HG03571 (cell line): ENCODE data around the gene HACD4.
"Not testable (repeated sequence)": the region's sequence is repeated elsewhere in the genome, so short reads cannot be mapped to it uniquely, and the experiment has no call there.

Source experiments
- ATAC-seq: cut with Tn5 transposase; IDR thresholded peaks from one replicate; pipeline ENCODE4 v1.9.1; 2021; ENCODE audit not compliant: unreplicated experiment

The HACD4 gene

GRCh38 chr9:21016701-21017491, 14.5 kb downstream of the HACD4 start:
- ATAC-seq = no peak

DNA sequence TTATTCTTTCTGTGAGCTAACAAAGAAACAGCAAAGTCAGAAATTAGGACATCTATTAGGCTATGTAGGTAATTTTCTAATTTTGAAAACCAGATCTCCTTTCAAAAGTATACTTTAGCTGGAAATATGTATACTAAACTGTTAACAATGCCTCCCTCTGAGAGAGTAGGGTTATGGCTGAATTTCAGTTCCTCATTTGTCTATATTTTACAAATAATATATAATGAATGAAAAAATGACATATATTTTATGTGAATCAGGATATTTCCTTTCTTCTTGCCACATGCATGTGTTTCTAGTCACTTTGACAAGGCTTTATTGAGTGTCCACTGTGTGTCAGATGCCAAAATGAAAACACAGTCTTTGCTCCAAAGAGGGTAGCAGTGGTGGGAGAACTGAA, 15.4 kb downstream of the HACD4 start:
- no peak for ATAC-seq

- no peak for ATAC-seq
Observed at GRCh38 chr9:21015129-21015815, 16.2 kb downstream of the HACD4 start.

DNA sequence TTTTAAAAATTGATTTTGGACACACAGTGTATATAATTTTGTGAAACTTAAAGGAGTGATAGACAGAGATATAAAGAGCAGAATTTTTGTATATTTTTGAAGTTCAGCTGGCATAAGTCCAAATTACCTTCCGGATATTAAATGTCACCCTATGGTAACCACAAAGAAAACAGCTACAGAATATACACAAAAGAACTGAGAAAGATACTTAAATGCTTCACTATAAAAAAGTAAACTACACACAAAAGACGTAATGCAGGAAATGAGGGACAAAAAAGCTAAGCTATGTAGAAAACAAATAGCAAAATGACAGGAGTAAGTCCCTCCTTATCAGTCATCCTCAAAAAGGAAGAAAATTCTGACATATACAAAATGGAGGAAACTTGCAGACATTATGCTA, 29.4 kb downstream of the HACD4 start:
- no peak for ATAC-seq

DNA sequence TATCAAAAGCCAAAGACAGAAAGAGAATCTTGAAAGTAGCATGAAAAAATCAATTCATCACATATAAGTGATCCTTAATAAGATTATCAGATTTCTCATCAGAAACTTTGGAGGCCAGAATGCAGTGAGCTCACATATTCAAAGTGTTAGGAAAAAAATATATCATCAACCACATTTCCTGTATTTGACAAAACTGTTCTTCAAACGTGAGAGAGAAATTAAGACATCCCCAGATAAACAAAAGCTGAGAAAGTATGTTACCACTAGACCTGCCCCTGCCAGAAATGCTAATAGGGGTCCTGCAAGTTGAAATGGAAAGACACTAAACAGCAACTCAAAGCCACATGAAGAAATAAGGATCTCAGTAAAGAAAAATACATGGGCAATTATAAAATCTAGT, 29.9 kb downstream of the HACD4 start:
- no peak for ATAC-seq

DNA sequence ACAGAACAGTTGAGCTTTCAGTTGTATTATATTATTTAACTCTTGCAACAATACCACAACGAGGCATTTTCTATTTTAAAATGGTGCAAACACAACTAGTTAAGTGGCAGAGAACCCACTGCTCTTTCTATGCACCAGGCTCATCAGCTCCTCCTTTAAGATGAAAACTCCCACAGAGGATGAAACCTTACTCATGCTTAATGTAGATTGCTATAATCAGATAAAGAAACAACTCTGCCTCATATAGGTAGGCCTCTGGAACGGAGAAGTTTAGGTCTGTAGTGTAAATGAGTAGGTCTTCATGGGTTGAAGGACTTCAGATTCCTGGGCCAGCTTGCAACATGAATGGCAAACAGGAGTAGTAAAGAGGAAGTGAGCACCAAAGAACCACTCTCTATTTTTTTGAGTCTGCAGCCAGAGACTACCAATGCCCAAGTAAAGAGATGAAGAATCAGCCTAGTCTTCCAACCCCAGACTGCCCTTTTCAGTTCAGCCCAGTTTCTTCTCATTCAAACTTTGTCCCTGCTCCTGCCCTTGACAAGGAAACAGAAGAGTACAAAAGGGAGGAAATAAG, 33.9 kb downstream of the HACD4 start:
- ATAC-seq = no peak

DNA sequence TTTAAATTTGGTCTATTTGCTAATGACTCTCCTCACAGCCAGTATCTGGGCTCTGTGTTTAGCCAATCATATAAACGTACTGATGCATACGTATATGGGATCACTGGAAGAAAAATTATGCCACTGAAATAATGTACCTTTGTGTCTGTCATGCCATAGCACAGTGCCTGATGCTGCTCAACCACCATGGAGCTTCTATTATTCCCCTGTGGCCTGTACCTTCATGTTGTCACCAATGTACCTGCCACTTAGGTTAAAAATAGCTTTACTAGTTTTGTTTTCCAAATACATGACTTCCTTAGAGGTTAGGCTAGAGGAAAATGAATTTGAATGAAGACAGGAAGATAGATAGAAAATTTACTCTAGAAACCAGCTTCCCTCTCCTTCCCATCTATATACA, 34.6 kb downstream of the HACD4 start:
- no peak for ATAC-seq

DNA sequence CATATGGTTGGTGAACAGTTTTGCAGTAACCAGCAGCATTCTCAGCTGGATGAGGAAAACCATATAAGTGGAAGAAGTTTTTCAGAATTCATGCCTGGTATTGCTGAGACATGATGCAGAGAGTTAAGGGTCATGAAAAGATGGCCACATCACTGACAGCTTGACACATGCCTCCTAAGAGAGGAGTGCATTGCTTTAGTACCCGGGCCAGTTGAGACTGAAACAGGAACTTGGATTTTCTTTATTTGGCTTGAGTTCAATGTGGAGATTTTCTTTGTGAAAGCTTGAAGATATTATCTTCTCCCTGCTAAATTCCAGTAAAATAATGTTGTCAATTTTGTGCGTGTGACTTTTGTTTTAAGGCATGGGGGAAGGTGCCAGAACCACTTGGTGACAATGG, 35.8 kb downstream of the HACD4 start:
- no peak for ATAC-seq

DNA sequence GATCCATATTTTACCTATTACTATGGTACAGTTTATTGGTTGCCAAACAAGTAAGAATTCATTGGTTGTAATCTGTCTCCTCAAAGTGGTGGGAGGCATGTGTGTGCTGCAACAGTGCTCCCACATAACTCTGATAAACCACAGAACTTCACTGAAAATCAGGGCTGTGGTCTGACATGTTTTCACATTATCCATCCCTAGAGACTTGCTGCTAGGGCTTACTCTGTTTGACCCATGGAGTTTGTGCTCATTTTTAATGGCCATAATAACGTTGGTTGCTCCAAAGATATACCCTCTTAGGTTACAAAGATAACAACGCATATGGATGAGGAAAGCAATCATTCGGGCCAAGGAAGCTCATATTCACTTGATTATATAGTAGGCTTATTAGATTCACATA, 37.0 kb downstream of the HACD4 start:
- no peak for ATAC-seq

DNA sequence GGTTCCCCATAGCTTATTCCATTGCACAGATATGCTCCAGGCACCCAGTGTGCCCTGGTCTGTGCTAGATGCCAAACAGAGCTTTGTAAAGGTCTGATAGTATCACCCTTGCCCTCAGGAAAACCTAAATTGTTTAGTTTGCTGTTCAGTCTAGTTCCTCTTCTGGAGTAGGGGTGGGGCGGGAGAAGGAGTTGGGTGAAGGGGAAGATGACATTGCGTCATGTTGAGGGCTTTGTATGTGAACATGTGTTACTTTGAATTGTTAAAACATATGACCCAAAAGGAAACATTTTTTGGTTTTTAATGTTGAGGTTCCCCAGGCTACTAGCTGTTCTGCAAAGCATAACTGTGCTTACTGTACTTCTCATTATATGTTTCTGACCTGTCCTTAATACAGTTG, 40.6 kb downstream of the HACD4 start:
- ATAC-seq = no peak

DNA sequence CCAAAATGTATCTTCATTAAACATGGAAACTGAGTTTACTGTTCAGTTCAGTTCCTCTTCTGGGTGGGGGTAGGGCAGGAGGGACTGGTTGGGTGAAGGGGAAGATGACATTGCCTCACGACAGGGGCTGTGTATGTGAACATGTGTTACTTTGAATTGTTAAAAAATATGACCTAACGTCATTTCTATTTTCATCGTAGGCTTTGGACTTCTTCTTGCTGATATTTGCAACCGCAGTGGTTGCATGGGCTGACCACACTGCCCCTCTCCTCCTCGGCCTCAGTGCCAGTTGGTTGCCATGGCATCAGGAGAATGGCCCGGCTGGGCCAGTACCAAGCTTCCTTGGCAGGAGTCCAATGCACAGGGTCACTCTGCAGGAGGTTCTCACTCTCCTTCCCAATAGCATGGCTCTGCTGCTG, 41.5 kb downstream of the HACD4 start:
- ATAC-seq = no peak

DNA sequence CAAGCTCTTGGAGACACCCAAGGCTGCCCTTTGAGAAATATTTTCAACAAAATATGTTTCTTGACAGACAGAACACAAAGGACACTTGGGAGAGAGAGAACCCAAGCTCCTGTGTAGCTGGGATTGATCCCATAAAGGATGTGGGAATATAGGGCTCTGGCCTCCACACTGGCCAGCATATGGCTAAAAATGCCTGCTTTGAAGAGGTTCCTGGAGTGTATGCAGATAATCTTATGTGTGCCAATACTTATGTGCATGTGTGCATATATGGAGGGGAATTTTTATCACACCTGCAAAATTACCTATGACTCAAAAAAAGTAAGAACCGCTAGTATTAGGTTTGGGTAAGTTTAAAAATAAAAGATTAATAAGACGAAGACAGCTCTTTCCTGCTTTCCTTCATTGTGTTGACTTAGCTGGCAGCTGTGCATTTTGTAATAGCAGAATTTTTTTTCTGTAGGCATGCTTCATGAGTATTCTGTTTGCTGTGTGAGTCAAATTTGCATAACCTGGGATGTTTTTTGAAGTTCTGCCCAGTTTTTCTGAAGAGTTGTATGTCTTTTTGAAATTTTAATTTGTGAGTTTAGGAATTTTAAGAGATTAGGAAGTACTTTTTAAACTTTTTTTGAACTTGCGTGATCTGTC, 42.6 kb downstream of the HACD4 start:
- no peak for ATAC-seq

- no peak for ATAC-seq
Observed at GRCh38 chr9:20988061-20988460, 43.4 kb downstream of the HACD4 start.

- ATAC-seq = no peak
Observed at GRCh38 chr9:20987521-20987920, 43.9 kb downstream of the HACD4 start.

GRCh38 chr9:20985851-20986600, 45.4 kb downstream of the HACD4 start:
- ATAC-seq = no peak

DNA sequence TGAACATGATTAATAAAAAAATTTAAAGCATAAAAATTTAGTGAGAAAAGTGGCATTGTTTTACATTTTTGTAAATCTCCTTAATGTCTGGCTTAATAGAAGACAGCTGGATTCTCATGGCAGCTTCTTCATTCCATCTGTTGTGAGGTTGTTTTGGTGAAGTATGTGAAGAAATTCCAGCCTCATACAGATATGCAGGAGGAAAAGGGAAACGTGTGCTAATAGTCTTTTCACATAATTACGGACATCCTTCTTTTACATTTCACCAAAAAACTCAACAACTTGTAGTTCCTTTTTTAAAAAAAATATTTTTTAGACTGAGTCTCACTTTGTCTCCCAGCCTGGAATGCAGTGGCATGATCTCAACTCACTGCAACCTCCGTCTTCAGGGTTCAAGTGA, 46.9 kb downstream of the HACD4 start:
- no peak for ATAC-seq

DNA sequence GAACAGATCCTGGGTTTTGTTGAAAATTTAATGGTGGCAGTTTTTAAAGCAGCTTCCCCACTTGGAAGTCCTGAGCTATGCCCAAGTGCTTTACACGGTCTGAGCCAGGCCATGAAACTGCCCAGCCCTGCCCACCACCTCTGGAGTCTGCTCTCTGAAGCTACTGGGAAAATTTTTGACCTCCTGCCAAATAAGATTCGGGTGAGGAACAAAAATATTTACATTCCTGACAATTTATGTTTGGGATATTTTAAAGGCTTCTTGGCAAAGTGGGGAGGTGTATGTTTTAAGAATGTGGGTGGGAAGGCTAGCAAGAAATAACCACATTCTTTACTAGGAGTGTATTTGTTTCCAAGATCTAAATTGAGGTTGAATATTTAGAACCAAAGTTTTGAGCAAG, 50.0 kb downstream of the HACD4 start:
- no peak for ATAC-seq

- peak; percentile 78 for ATAC-seq
Observed at GRCh38 chr9:20980832-20981455, 50.5 kb downstream of the HACD4 start.

- no peak for ATAC-seq
Observed at GRCh38 chr9:20978249-20978648, 53.2 kb downstream of the HACD4 start.

DNA sequence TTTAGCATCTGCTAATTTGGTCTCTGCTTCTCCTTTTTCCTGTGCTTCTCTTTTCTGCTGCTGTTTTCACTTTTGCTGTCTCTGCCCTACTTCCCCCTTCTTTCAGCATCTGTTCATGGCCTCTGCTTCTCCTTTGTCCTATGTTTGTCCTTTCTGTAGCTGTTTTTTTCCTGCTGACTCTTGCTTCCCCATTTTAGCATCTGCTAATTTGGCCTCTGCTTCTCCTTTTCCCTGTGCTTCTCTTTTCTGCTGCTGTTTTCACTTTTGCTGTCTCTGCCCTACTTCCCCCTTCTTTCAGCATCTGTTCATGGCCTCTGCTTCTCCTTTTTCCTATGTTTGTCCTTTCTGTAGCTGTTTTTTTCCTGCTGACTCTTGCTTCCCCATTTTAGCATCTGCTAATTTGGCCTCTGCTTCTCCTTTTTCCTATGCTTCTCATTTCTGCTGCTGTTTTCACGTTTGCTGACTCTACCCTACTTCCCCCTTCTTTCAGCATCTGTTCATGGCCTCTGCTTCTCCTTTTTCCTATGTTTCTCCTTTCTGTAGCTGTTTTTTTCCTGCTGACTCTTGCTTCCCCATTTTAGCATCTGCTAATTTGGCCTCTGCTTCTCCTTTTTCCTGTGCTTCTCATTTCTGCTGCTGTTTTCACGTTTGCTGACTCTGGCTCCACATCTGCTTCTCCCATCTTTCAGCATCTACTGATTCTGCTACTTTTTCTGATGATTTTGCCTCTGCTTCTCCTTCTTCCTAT, 57.1 kb downstream of the HACD4 start:
- not testable (repeated sequence) for ATAC-seq
